HEK293 (cell line): ENCODE data around the gene HECTD4.

Experiments used
- CTCF ChIA-PET: fragments of 350-600 bp; formaldehyde crosslinking; extraction: SDS; loops from one replicate; lab custom pipeline; 2021; ENCODE audit warnings: antibody characterized with exemption; lab: Yijun Ruan, JAX
- POLR2A ChIA-PET: fragments of 300-600 bp; formaldehyde crosslinking; extraction: SDS; loops from one replicate; lab custom pipeline; 2020; ENCODE audit warnings: antibody characterized with exemption, inconsistent platforms; lab: Yijun Ruan, JAX
- H3K27ac ChIP-seq: fragments of 200-500 bp; sonication (Bioruptor generic); 2 replicates; pipeline ENCODE4 v1.5.1; 2014; ENCODE audit warnings: low read depth, low read length, control low read depth, inconsistent platforms; ENCODE audit errors: extremely low read depth
- H3K36me3 ChIP-seq, 2 experiments: fragments of 200-500 bp in 1 of 2; sonication (Bioruptor generic) in 1 of 2; 1 replicate in 1 of 2; 2 replicates in 1 of 2; pipeline ENCODE4 v1.5.1; 2014 to 2017; ENCODE audit warnings: inconsistent platforms in 2 of 2, low read length in 2 of 2; ENCODE audit not compliant: control insufficient read depth in 2 of 2, insufficient read depth in 1 of 2
- H3K4me1 ChIP-seq: fragments of 200-500 bp; sonication (Bioruptor generic); 2 replicates; pipeline ENCODE4 v1.5.1; 2014; ENCODE audit warnings: mild to moderate bottlenecking, low read length, inconsistent platforms; ENCODE audit not compliant: control insufficient read depth, insufficient read depth
- H3K4me3 ChIP-seq: 2 replicates; pipeline ENCODE4 v1.5.1; 2011; ENCODE audit warnings: low read depth, mild to moderate bottlenecking, control low read depth, low read length, moderate library complexity
- H3K9me3 ChIP-seq: fragments of 200-500 bp; sonication (Bioruptor generic); 2 replicates; pipeline ENCODE4 v1.5.1; 2014; ENCODE audit warnings: low read depth, low read length, inconsistent platforms; ENCODE audit not compliant: control insufficient read depth, insufficient read depth
- IKZF3 ChIP-seq: fragments of 450-650 bp; IDR thresholded peaks from 2 replicates; pipeline ENCODE4 v1.5.0; 2018; ENCODE audit warnings: missing biosample characterization, mild to moderate bottlenecking, missing genetic modification characterization, moderate library complexity
- KLF1 ChIP-seq: fragments of 450-650 bp; formaldehyde crosslinking; IDR thresholded peaks from 2 replicates; pipeline ENCODE4 v1.5.1; 2016; ENCODE audit warnings: missing biosample characterization, missing genetic modification characterization
- PRDM1 ChIP-seq: fragments of 450-650 bp; formaldehyde crosslinking; IDR thresholded peaks from 2 replicates; pipeline ENCODE4; 2016; ENCODE audit warnings: missing biosample characterization, missing genetic modification characterization
- TCF7L2 ChIP-seq: IDR thresholded peaks from 2 replicates; pipeline ENCODE4 v1.6.1; 2011; ENCODE audit warnings: low read depth, mild to moderate bottlenecking, inconsistent platforms, low read length, moderate library complexity, borderline replicate concordance
- ZBTB7A ChIP-seq: fragments of 450-650 bp; formaldehyde crosslinking; IDR thresholded peaks from 2 replicates; pipeline ENCODE4 v1.5.1; 2016; ENCODE audit warnings: low read depth, missing biosample characterization, missing genetic modification characterization
- ZNF121 ChIP-seq: fragments of 450-650 bp; formaldehyde crosslinking; IDR thresholded peaks from 2 replicates; pipeline ENCODE4 v1.5.1; 2016; ENCODE audit warnings: missing biosample characterization, missing genetic modification characterization
- ZNF155 ChIP-seq: fragments of 450-650 bp; formaldehyde crosslinking; IDR thresholded peaks from 2 replicates; pipeline ENCODE4 v1.5.1; 2016; ENCODE audit warnings: missing biosample characterization, missing genetic modification characterization
- ZNF157 ChIP-seq: fragments of 450-650 bp; formaldehyde crosslinking; IDR thresholded peaks from 2 replicates; pipeline ENCODE4 v1.5.1; 2016; ENCODE audit warnings: missing biosample characterization, missing genetic modification characterization
- ZNF174 ChIP-seq: fragments of 450-650 bp; formaldehyde crosslinking; IDR thresholded peaks from 2 replicates; pipeline ENCODE4 v1.5.0; 2017; ENCODE audit warnings: missing biosample characterization, mild to moderate bottlenecking, missing genetic modification characterization
- ZNF221 ChIP-seq: fragments of 450-650 bp; formaldehyde crosslinking; IDR thresholded peaks from 2 replicates; pipeline ENCODE4 v1.5.1; 2017; ENCODE audit warnings: missing biosample characterization, missing genetic modification characterization, borderline replicate concordance
- ZNF324 ChIP-seq: fragments of 450-650 bp; formaldehyde crosslinking; IDR thresholded peaks from 2 replicates; pipeline ENCODE4 v1.5.1; 2016; ENCODE audit warnings: missing biosample characterization, missing genetic modification characterization
- ZNF426 ChIP-seq: fragments of 450-650 bp; formaldehyde crosslinking; IDR thresholded peaks from 2 replicates; pipeline ENCODE4 v1.5.1; 2017; ENCODE audit warnings: missing biosample characterization, missing genetic modification characterization, mild to moderate bottlenecking, inconsistent platforms, moderate library complexity
- ZNF600 ChIP-seq: fragments of 450-650 bp; formaldehyde crosslinking; IDR thresholded peaks from 2 replicates; pipeline ENCODE4 v1.5.1; 2016; ENCODE audit warnings: missing biosample characterization, missing genetic modification characterization
- ZNF645 ChIP-seq: fragments of 450-650 bp; formaldehyde crosslinking; IDR thresholded peaks from 2 replicates; pipeline ENCODE4; 2016; ENCODE audit warnings: missing biosample characterization, missing genetic modification characterization
- ZNF670 ChIP-seq: fragments of 450-650 bp; formaldehyde crosslinking; IDR thresholded peaks from 2 replicates; pipeline ENCODE4 v1.5.1; 2016; ENCODE audit warnings: missing biosample characterization, missing genetic modification characterization, low read depth
- ZNF76 ChIP-seq: fragments of 450-650 bp; formaldehyde crosslinking; IDR thresholded peaks from 2 replicates; pipeline ENCODE4; 2016; ENCODE audit warnings: low read depth, missing biosample characterization, missing genetic modification characterization, borderline replicate concordance
- ZNF792 ChIP-seq: fragments of 450-650 bp; formaldehyde crosslinking; IDR thresholded peaks from 2 replicates; pipeline ENCODE4 v1.5.1; 2016; ENCODE audit warnings: missing biosample characterization, missing genetic modification characterization
- ZSCAN23 ChIP-seq: fragments of 450-650 bp; formaldehyde crosslinking; IDR thresholded peaks from 2 replicates; pipeline ENCODE4 v1.5.1; 2016; ENCODE audit warnings: missing biosample characterization, missing genetic modification characterization
- TF ChIP-seq, protein P1 (sequence below): fragments of 450-650 bp; formaldehyde crosslinking; IDR thresholded peaks from 2 replicates; pipeline ENCODE4 v1.5.1; 2017; ENCODE audit warnings: missing biosample characterization, missing genetic modification characterization
- TF ChIP-seq, protein P2 (sequence below): fragments of 450-650 bp; IDR thresholded peaks from 2 replicates; pipeline ENCODE4 v1.5.1; 2018; ENCODE audit warnings: missing biosample characterization, mild to moderate bottlenecking, missing genetic modification characterization

The HECTD4 gene

DNA sequence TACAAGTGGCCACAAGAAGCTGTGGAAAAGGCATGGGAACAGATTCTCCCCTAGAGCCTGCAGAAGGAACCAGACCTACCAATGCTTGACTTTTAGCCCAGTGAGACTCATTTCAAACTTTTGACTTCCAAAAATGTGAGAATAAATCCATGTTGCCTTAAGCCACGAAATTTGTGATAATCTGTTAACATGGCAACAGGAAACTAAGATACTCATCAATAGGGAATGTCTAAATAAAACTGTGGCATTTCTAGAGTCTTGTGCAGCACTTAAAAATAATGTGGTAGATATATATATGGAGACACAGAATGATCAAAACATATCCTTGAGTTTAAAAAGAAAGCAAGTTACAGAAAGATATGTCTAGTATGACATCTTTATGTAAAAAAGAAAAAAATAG lies 12.0 kb downstream of the HECTD4 start:
- ChIA-PET CTCF (no interaction called here), POLR2A (no interaction called here)
- Histone ChIP-seq H3K9me3 (no peaks in the 10 kb centered on the region), H3K36me3 (no peaks in the 10 kb centered on the region; a peak in 1 of 3 replicates), H3K4me3 (no peak overlapping the region), H3K27ac (no peak overlapping the region), H3K4me1 (peaks cover 15% of the 10 kb centered on the region)
- no peak for TF ChIP-seq ZSCAN23 (tag by site-specific recombination)
- no peak for TF ChIP-seq ZNF155
- TF ChIP-seq, protein P1, sequence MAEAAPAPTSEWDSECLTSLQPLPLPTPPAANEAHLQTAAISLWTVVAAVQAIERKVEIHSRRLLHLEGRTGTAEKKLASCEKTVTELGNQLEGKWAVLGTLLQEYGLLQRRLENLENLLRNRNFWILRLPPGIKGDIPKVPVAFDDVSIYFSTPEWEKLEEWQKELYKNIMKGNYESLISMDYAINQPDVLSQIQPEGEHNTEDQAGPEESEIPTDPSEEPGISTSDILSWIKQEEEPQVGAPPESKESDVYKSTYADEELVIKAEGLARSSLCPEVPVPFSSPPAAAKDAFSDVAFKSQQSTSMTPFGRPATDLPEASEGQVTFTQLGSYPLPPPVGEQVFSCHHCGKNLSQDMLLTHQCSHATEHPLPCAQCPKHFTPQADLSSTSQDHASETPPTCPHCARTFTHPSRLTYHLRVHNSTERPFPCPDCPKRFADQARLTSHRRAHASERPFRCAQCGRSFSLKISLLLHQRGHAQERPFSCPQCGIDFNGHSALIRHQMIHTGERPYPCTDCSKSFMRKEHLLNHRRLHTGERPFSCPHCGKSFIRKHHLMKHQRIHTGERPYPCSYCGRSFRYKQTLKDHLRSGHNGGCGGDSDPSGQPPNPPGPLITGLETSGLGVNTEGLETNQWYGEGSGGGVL (tag by site-specific recombination): no peak
- no peak for TF ChIP-seq ZNF174 (tag by site-specific recombination)
- TF ChIP-seq ZNF221: no peak
- no peak for TF ChIP-seq ZNF426 (tag by site-specific recombination)
- no peak for TF ChIP-seq ZBTB7A (tag by site-specific recombination)
- no peak for TF ChIP-seq ZNF670
- no peak for TF ChIP-seq ZNF324
- TF ChIP-seq, protein P2, sequence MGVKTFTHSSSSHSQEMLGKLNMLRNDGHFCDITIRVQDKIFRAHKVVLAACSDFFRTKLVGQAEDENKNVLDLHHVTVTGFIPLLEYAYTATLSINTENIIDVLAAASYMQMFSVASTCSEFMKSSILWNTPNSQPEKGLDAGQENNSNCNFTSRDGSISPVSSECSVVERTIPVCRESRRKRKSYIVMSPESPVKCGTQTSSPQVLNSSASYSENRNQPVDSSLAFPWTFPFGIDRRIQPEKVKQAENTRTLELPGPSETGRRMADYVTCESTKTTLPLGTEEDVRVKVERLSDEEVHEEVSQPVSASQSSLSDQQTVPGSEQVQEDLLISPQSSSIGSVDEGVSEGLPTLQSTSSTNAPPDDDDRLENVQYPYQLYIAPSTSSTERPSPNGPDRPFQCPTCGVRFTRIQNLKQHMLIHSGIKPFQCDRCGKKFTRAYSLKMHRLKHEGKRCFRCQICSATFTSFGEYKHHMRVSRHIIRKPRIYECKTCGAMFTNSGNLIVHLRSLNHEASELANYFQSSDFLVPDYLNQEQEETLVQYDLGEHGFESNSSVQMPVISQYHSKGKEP (tag by site-specific recombination): no peak
- TF ChIP-seq KLF1 (tag by site-specific recombination): no peak
- TF ChIP-seq PRDM1 (tag by site-specific recombination): no peak
- no peak for TF ChIP-seq ZNF76 (tag by site-specific recombination)
- TF ChIP-seq TCF7L2: no peak
- TF ChIP-seq ZNF792 (tag by site-specific recombination): no peak
- no peak for TF ChIP-seq ZNF157 (tag by site-specific recombination)
- TF ChIP-seq ZNF121: no peak

GRCh38 chr12:112368856-112369255 lies 13.4 kb downstream of the HECTD4 start:
- Histone ChIP-seq H3K4me3 (no peak overlapping the region), H3K4me1 (peaks cover 22% of the 10 kb centered on the region), H3K9me3 (no peaks in the 10 kb centered on the region), H3K36me3 (no peaks in the 10 kb centered on the region; a peak in 1 of 3 replicates), H3K27ac (no peak overlapping the region)
- ChIA-PET POLR2A (interaction anchor here (0.5 to 1.2 kb wide), 3 partner anchors 9 to 737 kb away, joined by 3 to 5 read pairs (median 3); no protein-coding TSS in a partner anchor), CTCF (interaction anchor here (1.2 kb wide), 1 partner anchor 18 kb away, joined by 5 read pairs; no protein-coding TSS in a partner anchor)
- 0 out of 2 replicates have a peak, but pooled peaks have one; percentile 18 for TF ChIP-seq IKZF3 (tag by site-specific recombination)
- TF ChIP-seq ZNF600 (tag by site-specific recombination): 0 out of 2 replicates have a peak, but pooled peaks have one; percentile 24
- no peak for TF ChIP-seq ZNF645 (tag by site-specific recombination)
